HepG2 (cell line): Measurements from ENCODE around the gene VASN.

Experiments used
- CTCF ChIP-seq: sonication (generic); formaldehyde crosslinking; IDR thresholded peaks from 2 replicates; pipeline ENCODE4 v1.5.0; 2020; ENCODE audit warnings: mild to moderate bottlenecking, missing genetic modification reagents, moderate library complexity
- JUN ChIP-seq: sonication (generic); formaldehyde crosslinking; IDR thresholded peaks from 2 replicates; pipeline ENCODE4 v1.4.0; 2020; ENCODE audit warnings: mild to moderate bottlenecking, missing genetic modification reagents
- SRF ChIP-seq: IDR thresholded peaks from 2 replicates; pipeline ENCODE4 v1.6.1; 2011; ENCODE audit warnings: mild to moderate bottlenecking, low read depth, low read length, moderate library complexity

DNA sequence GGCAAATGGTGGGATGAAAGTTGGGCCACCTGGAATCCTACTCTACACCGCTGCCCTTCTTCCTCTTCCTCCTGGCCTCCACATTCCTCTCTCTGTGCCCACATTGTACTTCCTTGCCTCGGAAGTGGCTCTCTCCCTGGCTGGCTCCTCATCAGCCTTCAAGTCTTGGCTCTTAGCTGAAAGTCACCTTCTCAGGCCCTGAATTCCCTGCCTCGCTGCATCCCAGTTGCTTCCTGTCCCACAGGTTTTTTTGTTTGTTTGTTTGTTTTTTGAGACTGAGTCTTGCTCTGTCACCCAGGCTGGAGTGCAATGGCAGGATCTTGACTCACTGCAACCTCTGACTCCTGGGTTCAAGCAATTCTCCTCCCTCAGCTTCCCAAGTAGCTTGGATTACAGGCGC is 18.0 kb upstream of the VASN start:
- TF ChIP-seq CTCF (CRISPR knock-in tag) = no peak
- no peak for TF ChIP-seq SRF
- no peak for TF ChIP-seq JUN (CRISPR knock-in tag)
